SKM-1 (cell line): Measurements from ENCODE around the gene MYL3.
"Not testable (repeated sequence)": the region's sequence is repeated elsewhere in the genome, so short reads cannot be mapped to it uniquely, and the experiment has no call there.

Experiments
- DNase-seq: peaks from one replicate; lab custom pipeline; 2025; ENCODE audit not compliant: unreplicated experiment; lab: John Stamatoyannopoulos, UW

The MYL3 gene

GRCh38 chr3:46863261-46863782, at the start of gene MYL3:
TSS of gene MYL3 (minus strand) at chr3:46863444. CDS start at chr3:46863390, 54 bp downstream.
- no peak for DNase-seq

GRCh38 chr3:46912986-46913385, 49.7 kb upstream of the MYL3 start:
- no peak for DNase-seq

GRCh38 chr3:46910914-46911313, 47.7 kb upstream of the MYL3 start:
- not testable (repeated sequence) for DNase-seq

GRCh38 chr3:46910166-46910760, 47.0 kb upstream of the MYL3 start:
- no peak for DNase-seq

- DNase-seq, result peak; percentile 80
These were observed 46.4 kb upstream of the MYL3 start for GRCh38 chr3:46909535-46910161.

- no peak for DNase-seq
These were observed 45.8 kb upstream of the MYL3 start for GRCh38 chr3:46908986-46909534.

GRCh38 chr3:46908294-46908985, 45.2 kb upstream of the MYL3 start:
- DNase-seq, result no peak

- no peak for DNase-seq
These were observed 44.7 kb upstream of the MYL3 start for GRCh38 chr3:46907960-46908293.

- no peak for DNase-seq
These were observed 44.0 kb upstream of the MYL3 start for GRCh38 chr3:46907271-46907670.

- DNase-seq, result no peak
These were observed 43.3 kb upstream of the MYL3 start for GRCh38 chr3:46906471-46907058.

GRCh38 chr3:46905661-46906451, 42.6 kb upstream of the MYL3 start:
- no peak for DNase-seq

GRCh38 chr3:46905213-46905560, 41.9 kb upstream of the MYL3 start:
- no peak for DNase-seq

GRCh38 chr3:46904303-46905212, 41.3 kb upstream of the MYL3 start:
- no peak for DNase-seq

GRCh38 chr3:46903341-46904302, 40.4 kb upstream of the MYL3 start:
- no peak for DNase-seq

- no peak for DNase-seq
These were observed 39.0 kb upstream of the MYL3 start for GRCh38 chr3:46902188-46902631.

- no peak for DNase-seq
These were observed 38.4 kb upstream of the MYL3 start for GRCh38 chr3:46901591-46902187.

GRCh38 chr3:46901061-46901460, 37.8 kb upstream of the MYL3 start:
- DNase-seq, result no peak

GRCh38 chr3:46900356-46900755, 37.1 kb upstream of the MYL3 start:
- DNase-seq, result no peak

- DNase-seq, result no peak
These were observed 36.7 kb upstream of the MYL3 start for GRCh38 chr3:46900007-46900292.
